BLaER1 (cell line): Measurements from ENCODE around the gene NDEL1.

ENCODE experiments used
- H3K27ac ChIP-seq: shearing (Covaris generic); formaldehyde crosslinking; 2 replicates; pipeline ENCODE4 v1.8.1; 2022
- H3K27me3 ChIP-seq: shearing (Covaris generic); formaldehyde crosslinking; 2 replicates; pipeline ENCODE4 v1.8.1; 2022
- H3K36me3 ChIP-seq: shearing (Covaris generic); formaldehyde crosslinking; 2 replicates; pipeline ENCODE4 v1.8.1; 2022
- H3K4me1 ChIP-seq: shearing (Covaris generic); formaldehyde crosslinking; 2 replicates; pipeline ENCODE4 v1.8.1; 2022
- H3K4me2 ChIP-seq: shearing (Covaris generic); formaldehyde crosslinking; 2 replicates; pipeline ENCODE4 v1.8.1; 2022
- H3K4me3 ChIP-seq: shearing (Covaris generic); formaldehyde crosslinking; 2 replicates; pipeline ENCODE4 v1.8.1; 2022
- H3K9ac ChIP-seq: shearing (Covaris generic); formaldehyde crosslinking; 2 replicates; pipeline ENCODE4 v1.8.1; 2022
- H3K9me3 ChIP-seq: shearing (Covaris generic); formaldehyde crosslinking; 2 replicates; pipeline ENCODE4 v1.8.1; 2022
- H4K20me1 ChIP-seq: shearing (Covaris generic); formaldehyde crosslinking; 2 replicates; pipeline ENCODE4 v1.8.1; 2022
- Cebpa-rat ChIP-seq: shearing (Covaris generic); IDR thresholded peaks from 2 replicates; pipeline ENCODE4 v1.8.1; 2022

The NDEL1 gene

DNA sequence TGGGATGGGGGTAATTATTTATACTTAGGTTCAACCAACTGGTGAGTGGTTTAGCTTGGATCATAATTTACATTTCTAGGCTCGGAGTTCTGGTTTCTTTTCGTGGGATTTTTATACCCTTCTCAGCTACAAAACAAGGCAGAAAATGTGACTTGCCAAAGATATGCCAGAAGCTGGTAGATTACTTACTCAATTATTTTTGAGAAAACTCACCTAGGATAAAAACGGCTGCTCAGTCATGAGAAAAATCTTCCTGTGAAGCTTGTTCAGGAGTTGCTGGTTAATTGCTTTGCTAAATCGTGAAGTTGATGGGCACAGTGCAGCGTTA is 1.1 kb downstream of the NDEL1 start:
- Histone ChIP-seq H3K4me2 (peak overlapping the region; percentile 84), H3K27me3 (no peaks in the 10 kb centered on the region), H3K9ac (peak overlapping the region; percentile 96), H3K36me3 (peaks cover 36% of the 10 kb centered on the region), H3K27ac (peak overlapping the region; percentile 94), H3K9me3 (no peaks in the 10 kb centered on the region), H3K4me1 (peaks cover 37% of the 10 kb centered on the region), H3K4me3 (peak overlapping the region; percentile 96), H4K20me1 (peaks cover 60% of the 10 kb centered on the region)
- TF ChIP-seq Cebpa-rat: no peak

DNA sequence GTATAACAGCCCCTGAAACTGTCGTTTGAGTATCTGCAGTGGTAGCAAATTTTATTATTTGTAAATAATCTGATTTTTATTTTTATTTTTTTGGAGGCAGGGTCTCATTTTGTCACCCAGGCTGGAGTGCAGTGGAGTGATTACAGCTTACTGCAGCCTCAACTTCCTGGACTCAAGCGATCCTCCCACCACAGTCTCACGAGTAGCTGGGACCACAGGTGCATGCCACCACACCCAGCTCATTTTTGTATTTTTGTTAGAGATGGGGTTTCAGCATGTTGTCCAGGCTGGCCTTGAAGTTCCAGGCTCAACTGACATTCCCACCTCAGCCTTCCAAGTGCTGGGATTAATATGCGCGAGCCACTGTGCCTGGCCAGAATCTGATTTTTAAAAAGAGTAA is 2.8 kb downstream of the NDEL1 start:
- Histone ChIP-seq H3K9me3 (no peaks in the 10 kb centered on the region), H3K4me1 (peaks cover 38% of the 10 kb centered on the region), H3K4me3 (no peak overlapping the region), H3K36me3 (peaks cover 45% of the 10 kb centered on the region), H3K27ac (no peak overlapping the region), H3K9ac (0 out of 2 replicates have a peak overlapping the region, but pooled peaks have one; percentile 20), H3K4me2 (peak overlapping the region; percentile 84), H3K27me3 (no peaks in the 10 kb centered on the region), H4K20me1 (peaks cover 77% of the 10 kb centered on the region)
- no peak for TF ChIP-seq Cebpa-rat

- Histone ChIP-seq H3K4me1 (peaks cover 38% of the 10 kb centered on the region), H3K27ac (no peak overlapping the region)
Observed at GRCh38 chr17:8439681-8440080, 4.0 kb downstream of the NDEL1 start.

DNA sequence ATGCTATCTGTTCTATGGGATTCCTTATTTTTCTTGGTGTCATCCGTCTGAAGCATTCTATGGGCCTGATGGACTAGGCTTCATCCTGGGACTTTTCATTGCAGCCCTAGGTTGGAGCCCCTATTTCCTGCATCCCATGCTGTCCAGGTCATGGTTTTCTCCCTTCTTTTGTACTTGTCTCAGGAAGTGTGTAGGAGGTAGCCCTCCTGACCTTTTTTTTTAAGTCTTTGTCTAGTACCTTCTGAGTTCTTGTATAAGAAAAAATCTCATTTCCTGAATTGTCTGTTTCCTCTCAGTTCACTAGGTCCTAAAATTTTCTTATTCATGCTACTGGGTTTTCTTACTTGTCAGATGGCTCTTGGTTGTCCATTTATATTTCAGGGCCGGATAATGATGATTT is 6.0 kb downstream of the NDEL1 start:
- no peak for TF ChIP-seq Cebpa-rat
- Histone ChIP-seq H4K20me1 (peaks cover 100% of the 10 kb centered on the region), H3K4me2 (no peak overlapping the region), H3K27me3 (no peaks in the 10 kb centered on the region), H3K36me3 (peaks cover 76% of the 10 kb centered on the region), H3K9ac (no peak overlapping the region), H3K4me1 (peaks cover 32% of the 10 kb centered on the region), H3K9me3 (no peaks in the 10 kb centered on the region), H3K4me3 (no peak overlapping the region), H3K27ac (no peak overlapping the region)

More at GRCh38 chr17:8439681-8440080, 4.0 kb downstream of the NDEL1 start:
- Histone ChIP-seq H3K4me3 (no peak overlapping the region), H3K9me3 (no peaks in the 10 kb centered on the region), H3K9ac (no peak overlapping the region), H3K36me3 (peaks cover 57% of the 10 kb centered on the region), H3K4me2 (no peak overlapping the region), H4K20me1 (peaks cover 89% of the 10 kb centered on the region), H3K27me3 (no peaks in the 10 kb centered on the region)
- no peak for TF ChIP-seq Cebpa-rat

DNA sequence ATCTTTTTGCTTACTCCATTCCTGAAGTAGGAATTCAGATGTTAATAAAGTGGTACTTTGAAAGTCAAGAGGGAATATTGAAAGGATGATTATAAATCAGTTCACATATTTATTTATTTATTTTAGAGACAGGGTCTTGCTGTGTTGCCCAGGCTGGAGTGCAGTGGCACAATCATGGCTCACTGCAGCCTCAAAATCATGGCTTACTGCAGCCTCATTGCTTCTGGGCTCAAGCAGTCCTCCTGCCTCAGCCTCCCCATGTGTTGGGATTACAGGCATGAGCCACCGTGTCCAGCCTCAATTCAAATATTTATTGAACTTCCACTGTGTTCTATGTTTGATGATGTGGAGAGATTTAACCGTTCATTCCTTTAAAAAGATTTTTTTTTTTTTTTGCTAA is 6.6 kb downstream of the NDEL1 start:
- Histone ChIP-seq H3K27ac (no peak overlapping the region), H4K20me1 (peaks cover 100% of the 10 kb centered on the region), H3K4me1 (peaks cover 26% of the 10 kb centered on the region), H3K36me3 (peaks cover 82% of the 10 kb centered on the region), H3K9ac (no peak overlapping the region), H3K27me3 (no peaks in the 10 kb centered on the region), H3K9me3 (no peaks in the 10 kb centered on the region), H3K4me2 (no peak overlapping the region), H3K4me3 (no peak overlapping the region)
- no peak for TF ChIP-seq Cebpa-rat

DNA sequence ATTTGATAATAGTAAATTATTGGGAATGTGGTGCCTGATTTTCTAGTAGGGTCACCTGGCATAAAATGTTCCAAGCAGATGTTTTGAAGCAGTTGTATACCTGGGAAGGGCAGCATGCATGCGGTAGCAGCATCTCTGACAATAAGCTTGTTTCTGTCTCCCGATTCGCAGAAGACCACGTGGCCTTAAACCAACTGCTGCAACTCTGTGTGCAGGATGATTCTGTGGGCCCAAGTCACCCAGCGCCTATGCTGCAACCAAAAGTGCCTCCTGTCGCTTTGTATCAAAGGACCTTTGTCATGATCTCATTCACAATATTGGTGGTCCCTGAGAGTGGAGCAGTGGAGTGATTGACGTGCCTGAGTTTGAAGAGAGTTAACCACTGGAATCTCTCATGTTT is 8.1 kb downstream of the NDEL1 start:
- Histone ChIP-seq H3K4me3 (no peak overlapping the region), H3K36me3 (peaks cover 89% of the 10 kb centered on the region), H3K9me3 (no peaks in the 10 kb centered on the region), H3K9ac (no peak overlapping the region), H3K4me1 (peaks cover 12% of the 10 kb centered on the region; the same call in 1 of the 2 replicates), H4K20me1 (peaks cover 85% of the 10 kb centered on the region), H3K4me2 (no peak overlapping the region), H3K27me3 (no peaks in the 10 kb centered on the region), H3K27ac (no peak overlapping the region)
- TF ChIP-seq Cebpa-rat: no peak

GRCh38 chr17:8444494-8444893 is 8.8 kb downstream of the NDEL1 start:
- Histone ChIP-seq H3K4me1 (peaks cover 12% of the 10 kb centered on the region; the same call in 1 of the 2 replicates), H3K9ac (no peak overlapping the region), H3K4me2 (no peak overlapping the region), H3K9me3 (no peaks in the 10 kb centered on the region), H3K36me3 (peaks cover 89% of the 10 kb centered on the region), H3K27ac (no peak overlapping the region), H3K27me3 (no peaks in the 10 kb centered on the region), H4K20me1 (peaks cover 78% of the 10 kb centered on the region), H3K4me3 (no peak overlapping the region)
- TF ChIP-seq Cebpa-rat: no peak

DNA sequence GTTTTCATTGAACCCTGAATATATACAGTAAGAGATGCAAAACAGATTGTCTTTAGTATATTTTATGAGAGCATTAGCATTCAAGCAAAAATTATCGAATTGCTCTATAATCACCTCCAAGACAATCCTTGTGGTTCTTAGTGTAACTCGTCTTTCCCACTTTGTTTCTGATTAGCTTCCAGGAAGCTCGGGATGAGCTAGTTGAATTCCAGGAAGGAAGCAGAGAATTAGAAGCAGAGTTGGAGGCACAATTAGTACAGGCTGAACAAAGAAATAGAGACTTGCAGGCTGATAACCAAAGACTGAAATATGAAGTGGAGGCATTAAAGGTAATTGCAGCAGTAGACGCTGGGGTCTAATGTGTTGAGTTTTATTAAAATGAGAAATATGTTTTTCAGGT is 9.9 kb downstream of the NDEL1 start:
- Histone ChIP-seq H3K4me2 (no peak overlapping the region), H4K20me1 (peaks cover 67% of the 10 kb centered on the region), H3K36me3 (peaks cover 88% of the 10 kb centered on the region), H3K9me3 (no peaks in the 10 kb centered on the region), H3K4me3 (no peak overlapping the region), H3K9ac (no peak overlapping the region), H3K27me3 (no peaks in the 10 kb centered on the region), H3K4me1 (peaks cover 12% of the 10 kb centered on the region; the same call in 1 of the 2 replicates), H3K27ac (no peak overlapping the region)
- no peak for TF ChIP-seq Cebpa-rat

- Histone ChIP-seq H3K9me3 (no peaks in the 10 kb centered on the region), H3K4me1 (no peaks in the 10 kb centered on the region), H3K4me2 (no peak overlapping the region), H3K27me3 (no peaks in the 10 kb centered on the region), H3K9ac (no peak overlapping the region), H4K20me1 (peaks cover 45% of the 10 kb centered on the region), H3K36me3 (peaks cover 97% of the 10 kb centered on the region), H3K4me3 (no peak overlapping the region), H3K27ac (no peak overlapping the region)
- no peak for TF ChIP-seq Cebpa-rat
Observed at GRCh38 chr17:8447799-8448198, 12.1 kb downstream of the NDEL1 start.

DNA sequence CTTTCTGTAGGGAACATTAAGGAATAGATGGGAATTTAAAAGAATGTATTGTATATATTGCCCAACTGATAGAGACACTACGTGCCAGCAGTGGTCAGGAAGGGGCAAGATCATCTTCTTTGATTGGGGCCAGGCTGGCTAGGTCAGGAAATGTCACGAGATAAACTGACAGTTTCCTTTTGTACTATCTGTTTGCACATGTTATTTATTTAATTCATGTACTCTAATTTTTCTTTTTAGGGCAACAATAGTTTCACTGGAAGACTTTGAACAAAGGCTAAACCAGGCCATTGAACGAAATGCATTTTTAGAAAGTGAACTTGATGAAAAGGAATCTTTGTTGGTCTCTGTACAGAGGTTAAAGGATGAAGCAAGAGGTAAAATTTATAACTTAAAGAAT is 12.6 kb downstream of the NDEL1 start:
- no peaks in the 10 kb centered on the region for H3K4me1 ChIP-seq
- H3K36me3 ChIP-seq: peaks cover 97% of the 10 kb centered on the region
- H3K9me3 ChIP-seq: no peaks in the 10 kb centered on the region
- H3K27ac ChIP-seq: no peak overlapping the region
- no peak overlapping the region for H3K4me3 ChIP-seq
- no peaks in the 10 kb centered on the region for H3K27me3 ChIP-seq
- TF ChIP-seq Cebpa-rat: no peak
- no peak overlapping the region for H3K4me2 ChIP-seq
- H4K20me1 ChIP-seq: peaks cover 40% of the 10 kb centered on the region
- no peak overlapping the region for H3K9ac ChIP-seq
